ENCODE measurements around the gene USP17L28. TPM values are rescaled to one million over a fixed set of nuclear protein-coding genes. Genes with fewer than 3 reads are reported as not detected.
"Not testable (repeated sequence)": the region's sequence is repeated elsewhere in the genome, so short reads cannot be mapped to it uniquely, and the experiment has no call there.

Gene USP17L28
- polyA plus RNA-seq, 6 donors from 2014 or later, result not detected

DNA sequence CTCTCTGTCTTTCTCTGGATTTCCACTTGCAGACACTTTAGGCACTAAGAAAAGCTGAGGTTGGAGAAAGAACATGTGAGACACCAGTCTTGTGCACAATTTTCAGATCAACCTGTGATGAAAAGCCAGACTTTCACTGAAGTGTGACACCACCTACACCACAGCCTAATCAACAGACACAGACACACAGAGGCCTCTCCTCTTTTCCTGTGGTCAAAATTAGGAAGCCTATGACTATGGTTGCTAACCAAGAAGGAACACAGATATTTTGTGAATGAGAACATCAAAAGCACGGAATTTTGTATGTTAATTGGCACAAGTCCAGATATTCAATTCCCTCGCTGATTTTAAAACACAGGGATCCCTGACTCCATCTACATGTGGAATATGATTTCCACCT is 40.3 kb downstream of the USP17L28 start:
- not testable (repeated sequence) for ATAC-seq (ENCODE audit: low read depth in 2 of 2); H3K27me3 Mint-ChIP-seq; H3K4me3 Mint-ChIP-seq; H3K9me3 Mint-ChIP-seq; H3K27ac Mint-ChIP-seq; DNase-seq; H3K36me3 Mint-ChIP-seq; H3K4me1 Mint-ChIP-seq

Other genes with a start within 250 kb of the USP17L28 start
- gene FAM90A26, start 178.5 kb upstream of the USP17L28 start, polyA plus RNA-seq (ENCODE audit: low read depth in 6 of 6), result not detected
- not detected for gene USP17L10, start 138.2 kb upstream of the USP17L28 start, polyA plus RNA-seq (ENCODE audit: low read depth in 6 of 6)
- gene USP17L11, start 133.5 kb upstream of the USP17L28 start, polyA plus RNA-seq (ENCODE audit: low read depth in 6 of 6), result not detected
- not detected for gene USP17L12, start 128.7 kb upstream of the USP17L28 start, polyA plus RNA-seq (ENCODE audit: low read depth in 6 of 6)
- gene USP17L13, start 124.0 kb upstream of the USP17L28 start, polyA plus RNA-seq (ENCODE audit: low read depth in 6 of 6), result not detected
- not detected for gene USP17L15, start 114.5 kb upstream of the USP17L28 start, polyA plus RNA-seq (ENCODE audit: low read depth in 6 of 6)
- gene USP17L17, start 105.0 kb upstream of the USP17L28 start, polyA plus RNA-seq (ENCODE audit: low read depth in 6 of 6), result not detected
- not detected for gene USP17L18, start 100.3 kb upstream of the USP17L28 start, polyA plus RNA-seq (ENCODE audit: low read depth in 6 of 6)
- gene USP17L19, start 95.5 kb upstream of the USP17L28 start, polyA plus RNA-seq (ENCODE audit: low read depth in 6 of 6), result not detected
- not detected for gene USP17L20, start 90.8 kb upstream of the USP17L28 start, polyA plus RNA-seq (ENCODE audit: low read depth in 6 of 6)
- gene USP17L21, start 86.0 kb upstream of the USP17L28 start, polyA plus RNA-seq (ENCODE audit: low read depth in 6 of 6), result not detected
- not detected for gene USP17L22, start 81.3 kb upstream of the USP17L28 start, polyA plus RNA-seq (ENCODE audit: low read depth in 6 of 6)
- not detected for gene USP17L24, start 23.7 kb upstream of the USP17L28 start, polyA plus RNA-seq (ENCODE audit: low read depth in 6 of 6)
- gene USP17L25, start 19.0 kb upstream of the USP17L28 start, polyA plus RNA-seq (ENCODE audit: low read depth in 6 of 6), result not detected
- gene USP17L26, start 14.2 kb upstream of the USP17L28 start, polyA plus RNA-seq (ENCODE audit: low read depth in 6 of 6), result not detected
- not detected for gene USP17L5, start 9.5 kb upstream of the USP17L28 start, polyA plus RNA-seq (ENCODE audit: low read depth in 6 of 6)
- not detected for gene USP17L27, start 4.7 kb upstream of the USP17L28 start, polyA plus RNA-seq (ENCODE audit: low read depth in 6 of 6)
- gene USP17L29, start 4.7 kb downstream of the USP17L28 start, polyA plus RNA-seq (ENCODE audit: low read depth in 6 of 6), result not detected
- not detected for gene USP17L30, start 14.2 kb downstream of the USP17L28 start, polyA plus RNA-seq (ENCODE audit: low read depth in 6 of 6)
- gene DEFB131A, start 95.5 kb downstream of the USP17L28 start, polyA plus RNA-seq (ENCODE audit: low read depth in 6 of 6), result not detected

Data from naive B cell (primary cell).